H1 (cell line): ENCODE results near the gene GAS2L1.

Experiments
- ASH2L ChIP-seq: fragments of 200-600, 300-600 bp; sonication (generic); IDR thresholded peaks from one replicate; pipeline ENCODE4 v1.7.1; 2017; ENCODE audit warnings: low read length
- CEBPB ChIP-seq: IDR thresholded peaks from 2 replicates; pipeline ENCODE4 v1.6.1; 2012; ENCODE audit warnings: low read depth, low read length
- CHD1 ChIP-seq: IDR thresholded peaks from 2 replicates; pipeline ENCODE4 v1.6.1; 2012; ENCODE audit warnings: low read depth, low read length, improper control_type of control experiment
- CREB1 ChIP-seq: IDR thresholded peaks from 2 replicates; pipeline ENCODE4 v1.6.1; 2012; ENCODE audit warnings: inconsistent platforms
- EP300 ChIP-seq, 2 experiments: IDR thresholded peaks; 1 replicate in 1 of 2; 2 replicates in 1 of 2; pipeline ENCODE4 v1.6.1; 2011 to 2012; ENCODE audit warnings: low read depth in 2 of 2, low read length in 2 of 2, mild to moderate bottlenecking in 2 of 2, borderline replicate concordance in 1 of 2, inconsistent platforms in 1 of 2, moderate library complexity in 1 of 2
- GABPA ChIP-seq: IDR thresholded peaks from 2 replicates; pipeline ENCODE4 v1.6.1; 2011; ENCODE audit warnings: mild to moderate bottlenecking, low read length, moderate library complexity, borderline replicate concordance; ENCODE audit not compliant: insufficient read depth
- JUND ChIP-seq: IDR thresholded peaks from 2 replicates; pipeline ENCODE4 v1.6.1; 2011; ENCODE audit warnings: mild to moderate bottlenecking, improper control_type of control experiment, low read length
- POLR2A ChIP-seq, 2 experiments: IDR thresholded peaks; 1 replicate in 1 of 2; 2 replicates in 1 of 2; pipeline ENCODE4 v1.6.1; 2011; ENCODE audit warnings: low read depth in 2 of 2, low read length in 2 of 2, mild to moderate bottlenecking in 2 of 2; ENCODE audit errors: control extremely low read depth in 1 of 2
- RXRA ChIP-seq: IDR thresholded peaks from 2 replicates; pipeline ENCODE4 v1.6.1; 2011; ENCODE audit warnings: low read depth, mild to moderate bottlenecking, low read length, moderate library complexity; ENCODE audit not compliant: insufficient read depth
- TAF1 ChIP-seq: IDR thresholded peaks from 2 replicates; pipeline ENCODE4 v1.6.1; 2011; ENCODE audit warnings: mild to moderate bottlenecking, low read depth, low read length
- TCF12 ChIP-seq: IDR thresholded peaks from 2 replicates; pipeline ENCODE4 v1.6.1; 2011; ENCODE audit warnings: low read depth, mild to moderate bottlenecking, low read length
- YY1 ChIP-seq: IDR thresholded peaks from 2 replicates; pipeline ENCODE4 v1.6.1; 2011; ENCODE audit warnings: low read depth, mild to moderate bottlenecking, low read length
- TF ChIP-seq, protein P1 (sequence below), 3 experiments: IDR thresholded peaks; 1 replicate in 2 of 3; 2 replicates in 1 of 3; pipeline versions ENCODE4 v1.5.1 to v1.6.1; 2011; ENCODE audit warnings: low read length in 3 of 3, mild to moderate bottlenecking in 3 of 3, inconsistent platforms in 2 of 3, low read depth in 1 of 3, moderate library complexity in 1 of 3; ENCODE audit not compliant: insufficient read depth in 1 of 3; ENCODE audit errors: control extremely low read depth in 1 of 3

DNA sequence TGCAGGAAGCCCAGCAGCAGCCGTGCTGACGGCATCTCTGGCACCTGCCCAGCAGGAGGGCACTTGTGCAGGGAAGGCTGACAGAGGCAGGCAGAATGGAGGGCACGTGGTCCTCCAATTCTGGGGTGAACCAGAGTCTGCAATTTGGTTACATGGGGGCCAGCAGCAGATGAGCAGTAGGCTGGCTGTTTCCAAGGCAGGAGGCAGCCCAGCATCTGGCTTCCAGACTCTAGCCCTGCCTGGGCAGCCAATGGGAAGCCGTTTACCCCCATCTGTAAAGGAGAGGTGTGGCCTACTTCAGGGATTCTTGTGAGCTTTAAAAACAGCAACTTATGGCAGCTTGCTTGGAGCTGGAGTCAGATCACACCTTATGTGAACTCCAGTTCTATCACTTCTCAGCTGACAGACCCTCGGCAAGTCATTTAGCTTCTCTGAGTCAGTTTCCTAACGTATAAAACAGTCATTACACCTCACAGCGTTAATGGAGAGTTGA lies 36.9 kb downstream of the GAS2L1 start:
- TF ChIP-seq JUND = no peak
- TF ChIP-seq POLR2A (IDR thresholded peaks at IDR 0.05; ENCODE audit: control extremely low read depth in 1 of 2, low read depth in 2 of 2, low read length in 2 of 2) = no peak
- TF ChIP-seq GABPA = no peak
- no peak for TF ChIP-seq TAF1
- TF ChIP-seq, protein P1, sequence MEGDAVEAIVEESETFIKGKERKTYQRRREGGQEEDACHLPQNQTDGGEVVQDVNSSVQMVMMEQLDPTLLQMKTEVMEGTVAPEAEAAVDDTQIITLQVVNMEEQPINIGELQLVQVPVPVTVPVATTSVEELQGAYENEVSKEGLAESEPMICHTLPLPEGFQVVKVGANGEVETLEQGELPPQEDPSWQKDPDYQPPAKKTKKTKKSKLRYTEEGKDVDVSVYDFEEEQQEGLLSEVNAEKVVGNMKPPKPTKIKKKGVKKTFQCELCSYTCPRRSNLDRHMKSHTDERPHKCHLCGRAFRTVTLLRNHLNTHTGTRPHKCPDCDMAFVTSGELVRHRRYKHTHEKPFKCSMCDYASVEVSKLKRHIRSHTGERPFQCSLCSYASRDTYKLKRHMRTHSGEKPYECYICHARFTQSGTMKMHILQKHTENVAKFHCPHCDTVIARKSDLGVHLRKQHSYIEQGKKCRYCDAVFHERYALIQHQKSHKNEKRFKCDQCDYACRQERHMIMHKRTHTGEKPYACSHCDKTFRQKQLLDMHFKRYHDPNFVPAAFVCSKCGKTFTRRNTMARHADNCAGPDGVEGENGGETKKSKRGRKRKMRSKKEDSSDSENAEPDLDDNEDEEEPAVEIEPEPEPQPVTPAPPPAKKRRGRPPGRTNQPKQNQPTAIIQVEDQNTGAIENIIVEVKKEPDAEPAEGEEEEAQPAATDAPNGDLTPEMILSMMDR (IDR thresholded peaks at IDR 0.05; ENCODE audit: control extremely low read depth in 1 of 3, insufficient read depth in 1 of 3, low read depth in 1 of 3, low read length in 3 of 3) = no peak
- TF ChIP-seq CHD1 = no peak
- TF ChIP-seq YY1 = no peak
- TF ChIP-seq TCF12 = no peak
- no peak for TF ChIP-seq EP300 (IDR thresholded peaks at IDR 0.05; ENCODE audit: borderline replicate concordance in 1 of 2, low read depth in 2 of 2, low read length in 2 of 2)
- TF ChIP-seq CEBPB = no peak
- no peak for TF ChIP-seq ASH2L
- TF ChIP-seq CREB1 = no peak
- no peak for TF ChIP-seq RXRA
